ENCODE results near the gene NUDT19.

DNA sequence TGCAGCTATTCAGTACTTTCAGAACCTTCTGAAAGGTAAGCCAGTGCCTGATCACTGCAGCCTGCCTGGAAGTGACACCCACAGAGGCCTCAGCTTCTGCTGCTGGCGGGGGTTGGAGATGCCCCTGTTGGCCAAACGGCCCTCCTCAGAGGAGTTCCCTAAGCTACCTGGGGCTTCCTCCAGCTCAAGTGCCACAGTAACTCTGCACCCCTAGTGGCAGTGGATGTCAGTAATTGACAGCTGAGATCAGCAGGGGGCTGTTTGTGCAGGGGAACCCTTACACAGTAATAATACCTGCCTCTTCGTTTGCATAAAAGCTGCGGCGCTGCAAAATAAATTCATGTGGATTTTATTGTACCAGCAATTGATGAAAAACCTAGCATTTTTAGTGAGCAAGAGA lies 56.9 kb downstream of the NUDT19 start:
- TF ChIP-seq, protein P1, sequence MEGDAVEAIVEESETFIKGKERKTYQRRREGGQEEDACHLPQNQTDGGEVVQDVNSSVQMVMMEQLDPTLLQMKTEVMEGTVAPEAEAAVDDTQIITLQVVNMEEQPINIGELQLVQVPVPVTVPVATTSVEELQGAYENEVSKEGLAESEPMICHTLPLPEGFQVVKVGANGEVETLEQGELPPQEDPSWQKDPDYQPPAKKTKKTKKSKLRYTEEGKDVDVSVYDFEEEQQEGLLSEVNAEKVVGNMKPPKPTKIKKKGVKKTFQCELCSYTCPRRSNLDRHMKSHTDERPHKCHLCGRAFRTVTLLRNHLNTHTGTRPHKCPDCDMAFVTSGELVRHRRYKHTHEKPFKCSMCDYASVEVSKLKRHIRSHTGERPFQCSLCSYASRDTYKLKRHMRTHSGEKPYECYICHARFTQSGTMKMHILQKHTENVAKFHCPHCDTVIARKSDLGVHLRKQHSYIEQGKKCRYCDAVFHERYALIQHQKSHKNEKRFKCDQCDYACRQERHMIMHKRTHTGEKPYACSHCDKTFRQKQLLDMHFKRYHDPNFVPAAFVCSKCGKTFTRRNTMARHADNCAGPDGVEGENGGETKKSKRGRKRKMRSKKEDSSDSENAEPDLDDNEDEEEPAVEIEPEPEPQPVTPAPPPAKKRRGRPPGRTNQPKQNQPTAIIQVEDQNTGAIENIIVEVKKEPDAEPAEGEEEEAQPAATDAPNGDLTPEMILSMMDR (IDR thresholded peaks at IDR 0.05) = no peak
- no peak for TF ChIP-seq POLR2A (IDR thresholded peaks at IDR 0.05)

Data from thyroid gland (tissue), 4 donors.